PC-3 (cell line): ENCODE data around the gene WDR55.

Experiments
- EZH2 ChIP-seq: fragments of 300-600 bp; sonication (generic); IDR thresholded peaks from one replicate; pipeline ENCODE4 v1.6.1; 2017; ENCODE audit warnings: antibody characterized with exemption, mild to moderate bottlenecking, low read length; ENCODE audit not compliant: unreplicated experiment
- TF ChIP-seq, protein P1 (sequence below): fragments of 300-600 bp; sonication (generic); conservative IDR thresholded peaks from 2 replicates; pipeline ENCODE4 v1.5.1; 2017; ENCODE audit warnings: antibody characterized with exemption, low read depth, mild to moderate bottlenecking, low read length

DNA sequence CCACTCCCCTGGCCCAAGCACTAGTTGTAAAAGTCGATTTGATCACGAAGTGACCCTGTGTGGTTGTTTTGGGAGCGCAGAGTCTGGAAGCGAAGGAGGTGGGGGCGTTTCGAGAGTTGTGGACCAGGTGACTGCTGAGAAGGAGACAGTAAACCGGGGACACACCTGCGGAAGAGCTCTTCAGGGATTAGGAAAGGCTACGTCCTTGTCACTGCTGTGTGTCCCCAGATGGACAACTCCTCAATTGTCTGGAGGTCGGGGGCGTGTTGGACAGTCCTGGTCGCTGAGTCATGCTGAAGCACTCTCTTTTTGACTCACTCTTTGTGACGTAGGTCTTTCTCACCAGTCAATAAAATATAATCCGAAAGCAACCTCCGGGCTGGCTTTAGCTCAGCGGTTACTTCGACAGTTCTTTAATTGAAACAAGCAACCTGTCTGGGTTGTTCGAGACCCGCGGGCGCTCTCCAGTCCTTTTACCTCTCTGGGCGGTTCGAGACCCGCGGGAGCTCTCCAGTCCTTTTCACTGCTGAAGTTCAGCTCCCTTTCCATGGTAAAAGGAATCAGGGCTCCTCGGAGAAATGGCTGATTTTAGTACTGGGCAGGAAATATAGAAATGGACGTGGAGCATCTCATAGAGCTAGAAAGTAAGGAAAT, 46.3 kb downstream of the WDR55 start:
- TF ChIP-seq, protein P1, sequence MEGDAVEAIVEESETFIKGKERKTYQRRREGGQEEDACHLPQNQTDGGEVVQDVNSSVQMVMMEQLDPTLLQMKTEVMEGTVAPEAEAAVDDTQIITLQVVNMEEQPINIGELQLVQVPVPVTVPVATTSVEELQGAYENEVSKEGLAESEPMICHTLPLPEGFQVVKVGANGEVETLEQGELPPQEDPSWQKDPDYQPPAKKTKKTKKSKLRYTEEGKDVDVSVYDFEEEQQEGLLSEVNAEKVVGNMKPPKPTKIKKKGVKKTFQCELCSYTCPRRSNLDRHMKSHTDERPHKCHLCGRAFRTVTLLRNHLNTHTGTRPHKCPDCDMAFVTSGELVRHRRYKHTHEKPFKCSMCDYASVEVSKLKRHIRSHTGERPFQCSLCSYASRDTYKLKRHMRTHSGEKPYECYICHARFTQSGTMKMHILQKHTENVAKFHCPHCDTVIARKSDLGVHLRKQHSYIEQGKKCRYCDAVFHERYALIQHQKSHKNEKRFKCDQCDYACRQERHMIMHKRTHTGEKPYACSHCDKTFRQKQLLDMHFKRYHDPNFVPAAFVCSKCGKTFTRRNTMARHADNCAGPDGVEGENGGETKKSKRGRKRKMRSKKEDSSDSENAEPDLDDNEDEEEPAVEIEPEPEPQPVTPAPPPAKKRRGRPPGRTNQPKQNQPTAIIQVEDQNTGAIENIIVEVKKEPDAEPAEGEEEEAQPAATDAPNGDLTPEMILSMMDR = no peak
- TF ChIP-seq EZH2 = no peak
